HG02678 (cell line): ENCODE data around the gene BPIFB1.

ENCODE experiments used
- ATAC-seq: cut with Tn5 transposase; IDR thresholded peaks from one replicate; pipeline ENCODE4 v1.9.1; 2021; ENCODE audit warnings: mild to moderate bottlenecking, moderate library complexity; ENCODE audit not compliant: unreplicated experiment

BPIFB1 gene

DNA sequence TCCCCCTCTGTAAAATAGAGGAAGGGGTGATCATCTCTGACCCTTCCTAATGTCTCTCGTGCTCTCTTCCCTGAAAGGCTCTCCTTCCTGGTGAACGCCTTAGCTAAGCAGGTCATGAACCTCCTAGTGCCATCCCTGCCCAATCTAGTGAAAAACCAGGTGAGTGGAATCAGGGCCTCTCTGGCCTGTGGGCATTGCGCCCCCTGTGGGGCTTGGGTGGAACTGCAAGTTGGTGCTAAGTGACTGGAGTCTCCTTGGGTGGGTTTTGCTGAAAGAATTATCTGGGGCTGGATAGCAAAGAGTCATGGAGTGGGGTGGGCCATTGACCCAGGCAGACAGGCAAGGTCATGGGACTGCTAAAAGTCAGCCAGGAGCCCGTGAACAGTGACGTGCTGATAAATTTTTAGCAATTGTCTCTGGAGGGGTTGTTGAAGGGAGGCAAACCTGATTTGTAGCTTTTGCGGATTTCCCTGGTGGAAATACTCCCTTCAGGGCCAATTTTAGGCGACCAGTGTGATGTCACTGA, 8.9 kb downstream of the BPIFB1 start:
- ATAC-seq: no peak

DNA sequence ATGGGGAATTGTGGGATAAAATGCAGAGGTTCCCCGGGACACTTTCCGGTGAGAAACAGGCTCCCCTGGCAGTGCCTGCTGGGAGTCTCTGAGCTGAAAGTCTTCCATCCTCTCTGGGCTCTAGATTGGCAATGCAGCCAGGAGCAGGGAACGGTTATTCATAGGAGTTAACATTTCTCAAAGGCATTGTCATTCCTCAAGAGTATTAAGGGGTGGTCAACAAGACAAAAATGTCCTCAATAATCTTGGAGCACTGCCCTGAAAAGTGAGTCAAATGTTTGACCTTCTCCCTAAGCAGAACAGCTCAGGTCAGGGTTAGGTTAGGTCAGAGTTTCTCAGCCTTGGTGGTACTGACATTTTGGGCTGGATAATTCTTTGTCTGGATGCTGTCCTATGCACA, 13.2 kb downstream of the BPIFB1 start:
- no peak for ATAC-seq

- no peak for ATAC-seq
Observed at GRCh38 chr20:33298391-33298790, 15.4 kb downstream of the BPIFB1 start.

GRCh38 chr20:33299111-33299603, 16.1 kb downstream of the BPIFB1 start:
- ATAC-seq: no peak

- no peak for ATAC-seq
Observed at GRCh38 chr20:33301192-33301930, 18.3 kb downstream of the BPIFB1 start.

GRCh38 chr20:33303595-33303994, 20.6 kb downstream of the BPIFB1 start:
- no peak for ATAC-seq

DNA sequence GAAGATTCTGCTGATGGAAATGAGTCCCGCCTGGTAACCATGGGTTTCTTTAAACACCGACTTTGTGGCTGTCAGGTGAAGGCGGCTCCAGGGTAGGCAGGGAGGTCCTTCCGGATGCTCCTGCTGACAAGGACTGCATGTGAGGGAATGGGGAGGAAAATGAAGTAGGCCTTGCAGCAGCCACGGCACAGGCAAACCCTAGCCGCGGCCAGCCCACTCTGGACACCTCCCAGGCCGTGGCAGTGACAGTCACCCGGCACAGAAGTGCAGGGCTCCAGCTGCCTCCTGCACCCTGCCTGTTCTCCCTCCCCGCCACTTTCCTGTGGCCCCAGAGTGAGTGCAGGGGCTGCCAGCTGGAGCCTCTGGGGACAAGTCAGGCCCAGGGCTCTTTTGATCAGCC, 21.0 kb downstream of the BPIFB1 start:
- no peak for ATAC-seq

DNA sequence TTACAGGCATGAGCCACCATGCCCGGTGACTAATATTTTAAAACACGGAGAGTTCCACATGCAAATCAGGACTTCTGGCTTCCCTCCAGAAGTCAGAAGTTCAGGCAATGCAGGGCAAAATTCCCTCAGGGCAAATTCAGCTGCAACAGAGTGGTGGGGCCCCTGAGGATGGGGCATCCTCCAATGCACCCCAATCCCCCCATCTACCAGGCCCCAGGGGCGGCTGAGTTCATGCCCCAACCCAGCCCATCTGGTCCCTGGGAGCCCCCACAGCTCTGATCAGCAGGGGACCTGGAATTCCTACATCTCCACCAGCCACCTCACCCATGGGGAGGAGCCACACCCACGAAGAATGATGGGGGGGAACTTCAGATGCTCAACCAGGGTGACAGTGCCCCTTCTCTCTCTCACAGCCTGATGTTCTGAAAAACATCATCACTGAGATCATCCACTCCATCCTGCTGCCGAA, 22.6 kb downstream of the BPIFB1 start:
- no peak for ATAC-seq

DNA sequence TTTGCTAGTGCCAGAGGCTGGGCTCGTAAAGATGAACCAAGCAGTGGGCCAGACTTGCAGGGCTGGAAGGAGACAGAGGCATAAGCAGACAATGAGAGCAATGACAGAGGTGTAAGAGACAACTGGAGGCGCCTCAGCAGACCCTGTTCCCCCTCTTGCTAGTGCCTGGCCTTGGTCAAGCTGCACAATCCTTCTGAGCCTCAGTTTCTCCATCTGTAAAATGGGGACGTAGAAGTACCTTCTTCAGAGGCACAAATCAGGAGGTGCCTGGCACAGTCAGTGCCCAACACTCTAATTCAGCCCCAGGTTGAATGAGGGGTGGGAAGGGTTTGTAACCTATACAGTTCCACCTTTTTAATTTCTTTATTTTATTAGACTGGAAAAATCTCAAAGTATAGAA, 23.2 kb downstream of the BPIFB1 start:
- ATAC-seq: no peak

DNA sequence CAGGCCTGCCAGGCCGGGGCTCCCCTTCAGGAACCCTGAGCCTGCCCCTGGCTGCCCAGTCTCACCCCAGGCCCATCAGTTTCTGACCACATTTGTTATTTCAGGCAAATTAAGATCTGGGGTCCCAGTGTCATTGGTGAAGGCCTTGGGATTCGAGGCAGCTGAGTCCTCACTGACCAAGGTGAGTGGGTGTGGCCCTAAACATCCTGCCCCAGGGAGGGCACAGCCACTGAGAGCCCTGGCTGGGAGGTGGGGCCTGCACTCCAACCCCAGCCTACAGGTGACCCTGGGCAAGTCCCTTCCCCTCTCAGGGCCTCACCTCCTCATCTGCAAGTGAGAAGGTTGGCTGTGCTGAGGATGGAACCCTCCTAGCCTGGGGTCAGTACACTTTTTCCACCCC, 23.8 kb downstream of the BPIFB1 start:
- ATAC-seq: no peak

- ATAC-seq: no peak
Observed at GRCh38 chr20:33308668-33309067, 25.7 kb downstream of the BPIFB1 start.

DNA sequence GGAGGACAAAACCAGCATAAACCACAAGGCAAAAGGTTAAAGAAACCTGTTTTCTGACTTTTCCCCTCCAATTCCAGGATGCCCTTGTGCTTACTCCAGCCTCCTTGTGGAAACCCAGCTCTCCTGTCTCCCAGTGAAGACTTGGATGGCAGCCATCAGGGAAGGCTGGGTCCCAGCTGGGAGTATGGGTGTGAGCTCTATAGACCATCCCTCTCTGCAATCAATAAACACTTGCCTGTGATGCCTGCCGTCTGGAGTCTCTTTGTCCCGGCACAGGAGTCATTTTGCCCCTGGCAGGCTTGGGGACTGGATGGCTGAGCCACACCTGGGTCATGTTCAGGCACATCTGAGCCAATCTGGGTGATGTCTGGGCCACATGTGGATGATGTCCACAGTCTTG, 26.6 kb downstream of the BPIFB1 start:
- no peak for ATAC-seq

- ATAC-seq: no peak
Observed at GRCh38 chr20:33310327-33310899, 27.4 kb downstream of the BPIFB1 start.

DNA sequence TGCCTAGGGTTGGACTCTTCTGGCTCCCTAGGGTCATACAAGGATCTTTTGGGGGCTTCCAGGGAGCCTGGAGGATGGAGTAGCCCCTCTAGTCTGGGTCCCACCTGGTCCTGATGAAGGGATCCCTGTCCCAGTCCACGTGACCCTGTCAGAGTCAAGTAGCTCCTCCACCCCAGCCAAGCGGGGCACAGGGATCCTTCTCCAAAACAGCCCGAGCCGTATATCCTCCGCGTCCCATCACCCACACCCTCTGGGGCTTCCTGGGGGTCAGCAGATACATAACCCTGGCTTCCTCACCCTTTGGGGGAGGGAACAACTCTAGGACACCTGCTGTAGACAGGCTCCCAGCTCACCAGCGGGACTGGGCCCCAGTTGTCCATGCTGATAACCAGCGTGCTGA, 28.0 kb downstream of the BPIFB1 start:
- no peak for ATAC-seq

DNA sequence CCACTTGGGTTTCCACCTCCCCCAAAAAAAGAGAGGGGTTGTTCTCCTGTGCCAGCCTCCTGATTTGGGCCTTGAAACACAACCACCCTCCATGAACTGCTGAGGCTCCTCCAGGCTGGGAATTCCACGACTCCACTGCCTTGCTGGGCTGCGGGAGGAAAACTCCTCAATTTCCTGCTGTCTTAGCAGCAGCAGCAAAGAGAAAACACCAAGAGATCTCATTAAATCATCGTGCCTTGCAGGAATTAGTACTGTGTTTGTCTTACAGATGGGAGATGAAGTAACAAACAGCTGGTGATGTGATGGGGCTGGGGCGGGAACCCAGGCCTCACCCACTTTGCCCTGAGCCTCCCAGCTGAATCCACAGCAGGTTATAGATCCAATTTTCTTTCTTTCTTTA, 29.0 kb downstream of the BPIFB1 start:
- no peak for ATAC-seq

DNA sequence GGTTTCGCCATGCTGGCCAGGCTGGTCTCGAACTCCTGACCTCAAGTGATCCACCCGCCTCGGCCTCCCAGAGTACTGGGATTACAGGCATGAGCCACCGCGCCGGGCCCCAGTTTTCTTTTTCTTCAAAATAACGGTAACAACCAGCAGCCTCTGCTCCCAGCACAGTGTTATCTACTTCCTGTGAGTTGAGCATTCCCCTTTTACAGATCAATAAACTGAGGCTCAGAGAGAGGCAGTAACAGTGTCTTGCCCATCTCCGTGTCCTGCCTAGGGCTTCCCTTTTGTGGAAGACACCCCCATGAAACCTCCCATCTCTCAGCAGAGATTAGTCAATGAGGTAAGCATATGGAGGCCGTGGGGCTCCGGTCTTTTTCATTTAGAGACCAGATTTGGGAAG, 29.6 kb downstream of the BPIFB1 start:
- ATAC-seq: no peak

GRCh38 chr20:33313686-33314314, 30.8 kb downstream of the BPIFB1 start:
- ATAC-seq: no peak

DNA sequence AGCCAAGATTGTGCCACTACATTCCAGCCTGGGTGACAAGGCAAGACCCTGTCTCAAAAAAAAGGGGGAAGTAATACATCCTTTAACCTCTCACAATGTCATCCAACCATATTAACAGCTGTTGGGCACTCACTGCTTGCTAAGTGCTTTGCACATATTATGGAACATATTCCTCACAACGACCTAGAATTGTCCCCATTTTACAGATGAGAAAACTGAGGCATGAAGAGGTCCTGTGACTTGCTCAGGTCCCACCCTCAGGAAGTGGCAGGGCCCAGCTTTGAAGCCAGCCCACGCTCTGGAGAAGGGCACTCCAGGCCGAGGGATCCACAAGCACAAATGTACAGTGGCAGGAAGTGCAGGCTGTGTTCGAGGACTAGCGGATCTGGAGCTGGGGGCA, 33.3 kb downstream of the BPIFB1 start:
- ATAC-seq: no peak

- no peak for ATAC-seq
Observed at GRCh38 chr20:33316958-33317357, 33.9 kb downstream of the BPIFB1 start.

DNA sequence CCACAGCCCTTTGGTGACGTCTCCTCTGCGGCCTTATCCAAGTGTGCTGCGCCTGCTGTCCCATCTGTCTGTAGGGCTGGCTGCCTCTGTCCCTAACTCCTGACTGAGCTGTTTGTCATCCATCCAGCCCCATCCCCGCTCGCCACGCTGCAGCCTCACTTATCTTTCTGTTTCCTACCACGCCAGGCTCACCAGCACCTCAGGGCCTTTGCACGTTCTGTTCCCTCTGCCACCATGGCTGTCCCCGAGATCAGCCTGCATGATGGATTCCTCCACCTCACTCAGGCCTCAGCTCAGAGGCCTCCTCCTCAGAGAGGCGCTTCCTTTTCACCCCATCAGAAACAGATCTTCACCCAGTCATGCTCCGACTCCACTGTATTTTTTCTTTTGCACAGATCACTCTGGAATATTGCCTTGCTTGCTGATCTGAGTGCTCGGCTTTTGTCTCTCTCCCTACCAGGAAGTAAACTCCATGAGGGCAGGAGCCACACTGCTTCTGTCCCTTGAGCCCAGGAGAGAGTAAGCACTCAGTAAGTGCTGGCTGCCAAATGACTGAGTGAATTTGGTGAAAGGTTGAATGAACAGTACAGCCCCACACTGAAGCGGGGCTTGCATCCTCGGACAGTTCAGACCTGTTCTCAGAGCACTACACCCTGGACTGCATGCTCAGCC, 34.5 kb downstream of the BPIFB1 start:
- no peak for ATAC-seq

GRCh38 chr20:33318096-33318429, 35.0 kb downstream of the BPIFB1 start:
- ATAC-seq: no peak
